Measurements from ENCODE around the gene KDM6B. TPM values are rescaled to one million over a fixed set of nuclear protein-coding genes. Genes with fewer than 3 reads are reported as not detected.

The KDM6B gene, protein sequence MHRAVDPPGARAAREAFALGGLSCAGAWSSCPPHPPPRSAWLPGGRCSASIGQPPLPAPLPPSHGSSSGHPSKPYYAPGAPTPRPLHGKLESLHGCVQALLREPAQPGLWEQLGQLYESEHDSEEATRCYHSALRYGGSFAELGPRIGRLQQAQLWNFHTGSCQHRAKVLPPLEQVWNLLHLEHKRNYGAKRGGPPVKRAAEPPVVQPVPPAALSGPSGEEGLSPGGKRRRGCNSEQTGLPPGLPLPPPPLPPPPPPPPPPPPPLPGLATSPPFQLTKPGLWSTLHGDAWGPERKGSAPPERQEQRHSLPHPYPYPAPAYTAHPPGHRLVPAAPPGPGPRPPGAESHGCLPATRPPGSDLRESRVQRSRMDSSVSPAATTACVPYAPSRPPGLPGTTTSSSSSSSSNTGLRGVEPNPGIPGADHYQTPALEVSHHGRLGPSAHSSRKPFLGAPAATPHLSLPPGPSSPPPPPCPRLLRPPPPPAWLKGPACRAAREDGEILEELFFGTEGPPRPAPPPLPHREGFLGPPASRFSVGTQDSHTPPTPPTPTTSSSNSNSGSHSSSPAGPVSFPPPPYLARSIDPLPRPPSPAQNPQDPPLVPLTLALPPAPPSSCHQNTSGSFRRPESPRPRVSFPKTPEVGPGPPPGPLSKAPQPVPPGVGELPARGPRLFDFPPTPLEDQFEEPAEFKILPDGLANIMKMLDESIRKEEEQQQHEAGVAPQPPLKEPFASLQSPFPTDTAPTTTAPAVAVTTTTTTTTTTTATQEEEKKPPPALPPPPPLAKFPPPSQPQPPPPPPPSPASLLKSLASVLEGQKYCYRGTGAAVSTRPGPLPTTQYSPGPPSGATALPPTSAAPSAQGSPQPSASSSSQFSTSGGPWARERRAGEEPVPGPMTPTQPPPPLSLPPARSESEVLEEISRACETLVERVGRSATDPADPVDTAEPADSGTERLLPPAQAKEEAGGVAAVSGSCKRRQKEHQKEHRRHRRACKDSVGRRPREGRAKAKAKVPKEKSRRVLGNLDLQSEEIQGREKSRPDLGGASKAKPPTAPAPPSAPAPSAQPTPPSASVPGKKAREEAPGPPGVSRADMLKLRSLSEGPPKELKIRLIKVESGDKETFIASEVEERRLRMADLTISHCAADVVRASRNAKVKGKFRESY (N-terminal part only)
- total RNA-seq (2012; rRNA removed): 1.8 and 3.1 TPM in 2 replicates

- H3K4me3 ChIP-seq (ENCODE audit: low read length): peak within 1 kb of the TSS; percentile 86
- H3K4me1 ChIP-seq (ENCODE audit: control insufficient read depth, insufficient read depth, low read length): peaks cover 30% of the 10 kb centered on the region
- H3K36me3 ChIP-seq (ENCODE audit: insufficient read depth, low read length): no peaks in the 10 kb centered on the region
- peak within 1 kb of the TSS; percentile 85 for H3K9ac ChIP-seq (ENCODE audit: low read depth, low read length)
- H3K27me3 ChIP-seq (ENCODE audit: control insufficient read depth, insufficient read depth, low read length): peaks cover 21% of the 10 kb centered on the region
- H3K9me3 ChIP-seq (replicated peaks; ENCODE audit: low read length): no peaks in the 10 kb centered on the region
- H3K4me2 ChIP-seq (ENCODE audit: low read length): peak within 1 kb of the TSS; percentile 99
These were observed at the start of gene KDM6B for GRCh38 chr17:7833795-7834541. TSS of gene KDM6B (plus strand) at chr17:7834217. CDS start at chr17:7845555, 11,338 bp downstream.

- Histone ChIP-seq H3K9ac (ENCODE audit: low read depth, low read length) (no peak overlapping the region), H3K4me3 (ENCODE audit: low read length) (no peak overlapping the region), H3K4me1 (ENCODE audit: control insufficient read depth, insufficient read depth, low read length) (no peaks in the 10 kb centered on the region), H3K9me3 (replicated peaks; ENCODE audit: low read length) (no peaks in the 10 kb centered on the region), H3K4me2 (ENCODE audit: low read length) (no peak overlapping the region), H3K27me3 (ENCODE audit: control insufficient read depth, insufficient read depth, low read length) (peaks cover 52% of the 10 kb centered on the region), H3K36me3 (ENCODE audit: insufficient read depth, low read length) (no peaks in the 10 kb centered on the region)
These were observed 47.2 kb upstream of the KDM6B start for GRCh38 chr17:7786866-7787265.

DNA sequence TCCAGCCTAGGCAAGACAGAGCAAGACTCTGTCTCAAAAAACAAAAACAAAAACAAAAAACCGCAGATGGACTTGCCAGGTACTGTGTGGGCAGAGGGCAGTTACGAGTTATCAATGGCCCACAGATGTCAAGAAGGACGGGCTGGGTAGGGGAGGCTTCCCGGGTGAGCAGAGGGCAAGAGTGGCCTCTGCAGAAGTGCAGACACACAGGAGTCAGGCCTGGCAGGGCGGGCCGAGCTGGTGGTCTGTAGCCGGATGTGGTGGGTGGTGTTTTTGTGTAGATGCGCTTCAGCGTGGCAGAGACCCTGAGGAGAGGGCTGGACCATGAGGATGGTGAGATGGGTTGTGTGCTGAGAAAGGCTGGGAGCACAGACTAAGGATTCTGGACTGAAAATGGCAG is 44.9 kb upstream of the KDM6B start:
- Histone ChIP-seq H3K4me1 (ENCODE audit: control insufficient read depth, insufficient read depth, low read length) (no peaks in the 10 kb centered on the region), H3K4me2 (ENCODE audit: low read length) (no peak overlapping the region), H3K27me3 (ENCODE audit: control insufficient read depth, insufficient read depth, low read length) (peaks cover 42% of the 10 kb centered on the region), H3K4me3 (ENCODE audit: low read length) (no peak overlapping the region), H3K9me3 (replicated peaks; ENCODE audit: low read length) (no peaks in the 10 kb centered on the region), H3K9ac (ENCODE audit: low read depth, low read length) (no peak overlapping the region), H3K36me3 (ENCODE audit: insufficient read depth, low read length) (no peaks in the 10 kb centered on the region)

- Histone ChIP-seq H3K4me1 (ENCODE audit: control insufficient read depth, insufficient read depth, low read length) (no peaks in the 10 kb centered on the region), H3K27me3 (ENCODE audit: control insufficient read depth, insufficient read depth, low read length) (peaks cover 38% of the 10 kb centered on the region), H3K4me2 (ENCODE audit: low read length) (no peak overlapping the region), H3K4me3 (ENCODE audit: low read length) (no peak overlapping the region), H3K9me3 (replicated peaks; ENCODE audit: low read length) (no peaks in the 10 kb centered on the region), H3K36me3 (ENCODE audit: insufficient read depth, low read length) (no peaks in the 10 kb centered on the region), H3K9ac (ENCODE audit: low read depth, low read length) (no peak overlapping the region)
These were observed 43.9 kb upstream of the KDM6B start for GRCh38 chr17:7790150-7790549.

DNA sequence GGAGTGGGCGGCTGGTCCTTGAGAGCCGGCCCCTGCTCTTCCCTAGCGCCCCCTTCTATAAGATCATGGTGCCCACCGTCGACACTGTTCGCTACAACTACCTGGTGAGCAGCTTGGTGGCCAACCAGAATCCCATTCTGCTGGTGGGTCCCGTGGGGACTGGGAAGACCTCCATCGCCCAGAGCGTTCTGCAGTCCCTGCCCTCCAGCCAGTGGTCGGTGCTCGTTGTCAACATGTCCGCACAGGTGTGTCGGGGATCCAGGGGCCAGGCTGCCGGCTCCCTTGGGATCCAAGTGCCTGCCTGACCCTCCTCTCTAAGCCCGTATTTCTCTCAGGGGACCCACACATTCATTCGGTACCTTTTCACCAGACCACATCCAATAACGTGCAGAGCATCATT is 41.4 kb upstream of the KDM6B start:
- Histone ChIP-seq H3K27me3 (ENCODE audit: control insufficient read depth, insufficient read depth, low read length) (peaks cover 17% of the 10 kb centered on the region), H3K9me3 (replicated peaks; ENCODE audit: low read length) (no peaks in the 10 kb centered on the region), H3K4me1 (ENCODE audit: control insufficient read depth, insufficient read depth, low read length) (no peaks in the 10 kb centered on the region), H3K36me3 (ENCODE audit: insufficient read depth, low read length) (no peaks in the 10 kb centered on the region), H3K4me2 (ENCODE audit: low read length) (no peak overlapping the region), H3K9ac (ENCODE audit: low read depth, low read length) (no peak overlapping the region), H3K4me3 (ENCODE audit: low read length) (no peak overlapping the region)

- no peak overlapping the region for H3K4me2 ChIP-seq (ENCODE audit: low read length)
- no peaks in the 10 kb centered on the region for H3K4me1 ChIP-seq (ENCODE audit: control insufficient read depth, insufficient read depth, low read length)
- peaks cover 17% of the 10 kb centered on the region for H3K27me3 ChIP-seq (ENCODE audit: control insufficient read depth, insufficient read depth, low read length)
- no peaks in the 10 kb centered on the region for H3K36me3 ChIP-seq (ENCODE audit: insufficient read depth, low read length)
- no peak overlapping the region for H3K4me3 ChIP-seq (ENCODE audit: low read length)
- no peak overlapping the region for H3K9ac ChIP-seq (ENCODE audit: low read depth, low read length)
- no peaks in the 10 kb centered on the region for H3K9me3 ChIP-seq (replicated peaks; ENCODE audit: low read length)
These were observed 39.8 kb upstream of the KDM6B start for GRCh38 chr17:7794075-7794663.

DNA sequence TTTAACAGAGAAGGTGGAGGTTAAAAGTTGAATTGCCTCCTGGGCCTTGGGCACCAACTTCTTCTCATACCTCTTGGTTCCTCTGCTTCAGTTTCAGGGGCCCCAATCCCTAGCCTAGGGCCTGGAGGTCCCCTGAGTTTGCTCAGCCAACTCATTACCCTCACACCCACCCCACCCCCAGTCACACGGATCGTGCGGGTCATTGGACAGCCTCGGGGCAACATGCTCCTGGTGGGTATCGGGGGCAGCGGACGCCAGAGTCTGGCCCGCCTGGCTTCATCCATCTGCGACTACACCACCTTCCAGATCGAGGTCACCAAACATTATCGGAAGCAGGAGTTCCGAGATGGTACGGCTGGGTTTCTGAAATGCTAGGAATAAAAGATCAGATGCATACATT is 36.0 kb upstream of the KDM6B start:
- no peak overlapping the region for H3K9ac ChIP-seq (ENCODE audit: low read depth, low read length)
- no peak overlapping the region for H3K4me3 ChIP-seq (ENCODE audit: low read length)
- H3K4me2 ChIP-seq (ENCODE audit: low read length): no peak overlapping the region
- H3K9me3 ChIP-seq (replicated peaks; ENCODE audit: low read length): no peaks in the 10 kb centered on the region
- H3K4me1 ChIP-seq (ENCODE audit: control insufficient read depth, insufficient read depth, low read length): no peaks in the 10 kb centered on the region
- H3K27me3 ChIP-seq (ENCODE audit: control insufficient read depth, insufficient read depth, low read length): peaks cover 15% of the 10 kb centered on the region
- H3K36me3 ChIP-seq (ENCODE audit: insufficient read depth, low read length): no peaks in the 10 kb centered on the region

GRCh38 chr17:7798839-7799238 is 35.2 kb upstream of the KDM6B start:
- no peak overlapping the region for H3K4me3 ChIP-seq (ENCODE audit: low read length)
- H3K36me3 ChIP-seq (ENCODE audit: insufficient read depth, low read length): no peaks in the 10 kb centered on the region
- H3K9ac ChIP-seq (ENCODE audit: low read depth, low read length): no peak overlapping the region
- peaks cover 13% of the 10 kb centered on the region for H3K27me3 ChIP-seq (ENCODE audit: control insufficient read depth, insufficient read depth, low read length)
- H3K4me2 ChIP-seq (ENCODE audit: low read length): no peak overlapping the region
- no peaks in the 10 kb centered on the region for H3K9me3 ChIP-seq (replicated peaks; ENCODE audit: low read length)
- H3K4me1 ChIP-seq (ENCODE audit: control insufficient read depth, insufficient read depth, low read length): no peaks in the 10 kb centered on the region

DNA sequence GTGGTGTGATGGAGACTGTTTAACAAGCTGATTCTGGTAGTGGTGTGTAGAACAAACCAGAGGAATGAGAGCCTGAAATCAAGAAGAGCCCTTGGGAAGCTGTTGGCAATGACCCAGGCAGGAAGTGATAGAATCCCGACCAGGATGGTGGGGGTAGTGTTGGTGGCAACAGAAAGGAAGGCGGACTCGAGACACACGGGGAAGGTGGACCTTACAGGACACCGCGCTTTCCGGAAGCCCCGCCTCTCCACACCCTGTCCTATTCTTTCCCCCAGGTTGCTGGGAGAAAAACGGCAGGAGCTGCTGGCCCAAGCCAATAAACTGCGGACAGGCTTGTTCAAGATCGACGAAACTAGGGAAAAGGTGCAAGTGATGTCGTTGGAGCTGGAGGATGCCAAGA is 30.0 kb upstream of the KDM6B start:
- Histone ChIP-seq H3K36me3 (ENCODE audit: insufficient read depth, low read length) (no peaks in the 10 kb centered on the region), H3K4me3 (ENCODE audit: low read length) (no peak overlapping the region), H3K9ac (ENCODE audit: low read depth, low read length) (no peak overlapping the region), H3K27me3 (ENCODE audit: control insufficient read depth, insufficient read depth, low read length) (peaks cover 19% of the 10 kb centered on the region), H3K4me1 (ENCODE audit: control insufficient read depth, insufficient read depth, low read length) (no peaks in the 10 kb centered on the region), H3K4me2 (ENCODE audit: low read length) (no peak overlapping the region), H3K9me3 (replicated peaks; ENCODE audit: low read length) (no peaks in the 10 kb centered on the region)

DNA sequence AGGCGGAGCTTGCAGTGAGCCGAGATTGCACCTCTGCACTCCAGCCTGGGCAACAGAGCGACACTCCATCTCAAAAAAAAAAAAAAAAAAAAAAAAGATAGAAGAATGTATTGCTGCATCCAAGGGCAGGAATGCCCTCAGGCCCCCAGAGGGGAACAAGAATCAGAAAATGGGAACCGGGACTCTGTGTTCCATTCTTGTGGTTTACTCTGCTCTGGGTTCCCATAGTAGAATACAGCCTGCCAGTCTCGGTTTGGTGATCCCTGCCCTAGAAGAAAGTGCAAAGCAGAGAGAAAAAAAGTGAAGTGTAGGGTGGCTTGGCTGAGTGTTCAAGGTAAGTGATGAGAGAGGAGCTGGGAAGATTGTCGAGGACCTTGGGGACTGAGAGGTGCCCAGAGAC is 27.4 kb upstream of the KDM6B start:
- Histone ChIP-seq H3K9ac (ENCODE audit: low read depth, low read length) (no peak overlapping the region), H3K4me2 (ENCODE audit: low read length) (no peak overlapping the region), H3K4me1 (ENCODE audit: control insufficient read depth, insufficient read depth, low read length) (no peaks in the 10 kb centered on the region), H3K27me3 (ENCODE audit: control insufficient read depth, insufficient read depth, low read length) (peaks cover 19% of the 10 kb centered on the region), H3K4me3 (ENCODE audit: low read length) (no peak overlapping the region), H3K36me3 (ENCODE audit: insufficient read depth, low read length) (no peaks in the 10 kb centered on the region), H3K9me3 (replicated peaks; ENCODE audit: low read length) (no peaks in the 10 kb centered on the region)
